Retina (tissue), 1 donor: ENCODE results near the gene PAGE2B.
A peak's percentile ranks its signal among the peaks of the same experiment; 100 is the strongest.
"Not testable (repeated sequence)": the region's sequence is repeated elsewhere in the genome, so short reads cannot be mapped to it uniquely, and the experiment has no call there.

ENCODE experiments used
- DNase-seq: peaks from one replicate; pipeline ENCODE4 v3.0.0-alpha.2; 2016

PAGE2B gene

GRCh38 chrX:55074851-55075467 lies at the start of gene PAGE2B:
Gene PAGE2B (plus strand): TSS chrX:55075030. CDS start chrX:55076042, 1,012 bp downstream.
- DNase-seq, result no peak

GRCh38 chrX:55026143-55026542 lies 48.7 kb upstream of the PAGE2B start:
- no peak for DNase-seq

GRCh38 chrX:55026840-55027239 lies 48.0 kb upstream of the PAGE2B start:
- no peak for DNase-seq

- no peak for DNase-seq
These were observed 46.8 kb upstream of the PAGE2B start for GRCh38 chrX:55028040-55028439.

- no peak for DNase-seq
These were observed 46.2 kb upstream of the PAGE2B start for GRCh38 chrX:55028611-55029010.

GRCh38 chrX:55029291-55029690 lies 45.5 kb upstream of the PAGE2B start:
- DNase-seq, result no peak

GRCh38 chrX:55030271-55031205 lies 44.3 kb upstream of the PAGE2B start, which contains the start of gene ALAS2:
Gene ALAS2 (minus strand): TSS chrX:55030977. CDS start chrX:55026000, 4,977 bp downstream.
- no peak for DNase-seq

GRCh38 chrX:55033429-55033828 lies 41.4 kb upstream of the PAGE2B start:
- no peak for DNase-seq

GRCh38 chrX:55039471-55039870 lies 35.4 kb upstream of the PAGE2B start:
- DNase-seq, result no peak

GRCh38 chrX:55041514-55041913 lies 33.3 kb upstream of the PAGE2B start:
- no peak for DNase-seq

- DNase-seq, result not testable (repeated sequence)
These were observed 24.2 kb upstream of the PAGE2B start for GRCh38 chrX:55050599-55050998.

GRCh38 chrX:55056820-55057674 lies 17.8 kb upstream of the PAGE2B start:
- peak; percentile 3 for DNase-seq

- DNase-seq, result peak; percentile 45
These were observed 17.1 kb upstream of the PAGE2B start for GRCh38 chrX:55057675-55058249.

- DNase-seq, result not testable (repeated sequence)
These were observed 7.7 kb upstream of the PAGE2B start for GRCh38 chrX:55067180-55067579.

GRCh38 chrX:55072286-55072685 lies 2.5 kb upstream of the PAGE2B start:
- no peak for DNase-seq

- DNase-seq, result no peak
These were observed 14.1 kb downstream of the PAGE2B start, which contains the start of gene PAGE2 for GRCh38 chrX:55088795-55089489. Gene PAGE2 (plus strand): TSS chrX:55089018. CDS start chrX:55090021, 1,003 bp downstream.

- no peak for DNase-seq
These were observed 23.9 kb downstream of the PAGE2B start for GRCh38 chrX:55098691-55099090.

- DNase-seq, result no peak
These were observed 24.3 kb downstream of the PAGE2B start for GRCh38 chrX:55099162-55099561.

- DNase-seq, result no peak
These were observed 27.9 kb downstream of the PAGE2B start for GRCh38 chrX:55102754-55103153.

- DNase-seq, result no peak
These were observed 32.4 kb downstream of the PAGE2B start for GRCh38 chrX:55107262-55107661.

- no peak for DNase-seq
These were observed 33.1 kb downstream of the PAGE2B start for GRCh38 chrX:55107911-55108310.

- no peak for DNase-seq
These were observed 34.5 kb downstream of the PAGE2B start for GRCh38 chrX:55109306-55109705.
